Measurements from ENCODE around the gene DNAJC30. TPM values are rescaled to one million over a fixed set of nuclear protein-coding genes. Genes with fewer than 3 reads are reported as not detected.
A peak's percentile ranks its signal among the peaks of the same experiment; 100 is the strongest.
"Not testable (repeated sequence)": the region's sequence is repeated elsewhere in the genome, so short reads cannot be mapped to it uniquely, and the experiment has no call there.

DNAJC30 gene
- total RNA-seq, 1 experiment from 2014 or later = 2.7 TPM

DNA sequence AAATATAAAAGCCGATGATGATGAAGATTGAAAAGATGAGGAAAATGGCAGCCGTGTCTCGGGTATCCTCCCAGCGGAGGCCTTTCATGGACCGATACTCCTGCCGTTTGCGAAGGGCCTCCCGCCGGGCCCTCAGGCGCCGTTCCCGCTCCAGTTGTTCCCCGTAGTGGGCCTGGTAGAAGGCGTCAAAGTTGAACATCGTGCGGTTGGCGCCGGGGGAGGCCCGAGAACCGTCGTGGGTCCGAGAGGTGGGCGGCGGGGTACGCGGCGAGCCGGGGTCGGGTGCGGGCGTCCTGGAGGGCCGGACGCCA is 553 bp downstream of the DNAJC30 start:
- no peak for DNase-seq (ENCODE audit: low spot score)

DNA sequence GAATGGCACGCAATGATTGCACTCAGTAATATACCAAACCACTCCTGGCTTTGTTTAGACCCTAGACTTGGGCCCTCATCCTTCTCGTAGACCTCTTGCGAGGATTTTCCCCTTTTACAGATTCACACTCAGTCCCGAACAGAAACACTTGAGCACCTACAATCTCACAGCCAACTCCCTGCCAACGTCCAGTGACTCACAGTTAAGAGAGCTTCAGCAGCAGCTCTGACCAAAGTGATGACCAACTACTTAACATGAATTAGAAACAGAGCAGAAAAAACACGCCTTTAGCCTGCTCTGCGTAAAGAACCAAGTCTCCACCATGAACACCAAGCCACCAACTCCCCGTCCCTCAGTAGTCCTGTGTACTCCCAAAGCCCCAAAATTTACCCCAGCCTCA is 2.2 kb downstream of the DNAJC30 start:
- DNase-seq (ENCODE audit: low spot score) = no peak

- no peak for DNase-seq (ENCODE audit: low spot score)
These were observed 2.8 kb downstream of the DNAJC30 start for GRCh38 chr7:73680501-73680900.

DNA sequence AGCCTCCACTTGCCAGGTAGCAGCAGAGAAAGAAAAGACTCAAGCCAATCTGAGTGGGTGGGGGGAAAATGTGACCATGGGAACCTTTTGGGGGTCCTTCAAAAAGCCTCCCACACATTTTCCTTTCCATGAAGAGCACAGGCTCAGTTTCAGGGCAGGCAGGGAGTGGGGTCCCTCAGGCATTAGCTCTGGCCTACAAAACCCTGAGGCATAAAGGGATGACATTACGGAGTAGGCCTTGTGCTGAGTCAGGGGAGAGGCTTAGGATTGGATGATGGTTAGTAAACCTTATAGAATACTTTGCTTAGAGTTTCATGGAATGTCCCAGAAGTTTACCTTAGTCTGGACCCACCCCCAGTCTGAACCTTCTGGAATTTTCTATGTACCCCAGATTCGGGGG is 3.5 kb downstream of the DNAJC30 start:
- no peak for DNase-seq (ENCODE audit: low spot score)

- no peak for DNase-seq (ENCODE audit: low spot score)
These were observed 4.4 kb downstream of the DNAJC30 start for GRCh38 chr7:73678862-73679261.

GRCh38 chr7:73676062-73676461 is 7.2 kb downstream of the DNAJC30 start:
- DNase-seq (ENCODE audit: low spot score) = not testable (repeated sequence)

- DNase-seq (ENCODE audit: low spot score) = no peak
These were observed 8.7 kb downstream of the DNAJC30 start for GRCh38 chr7:73674468-73675124.

DNA sequence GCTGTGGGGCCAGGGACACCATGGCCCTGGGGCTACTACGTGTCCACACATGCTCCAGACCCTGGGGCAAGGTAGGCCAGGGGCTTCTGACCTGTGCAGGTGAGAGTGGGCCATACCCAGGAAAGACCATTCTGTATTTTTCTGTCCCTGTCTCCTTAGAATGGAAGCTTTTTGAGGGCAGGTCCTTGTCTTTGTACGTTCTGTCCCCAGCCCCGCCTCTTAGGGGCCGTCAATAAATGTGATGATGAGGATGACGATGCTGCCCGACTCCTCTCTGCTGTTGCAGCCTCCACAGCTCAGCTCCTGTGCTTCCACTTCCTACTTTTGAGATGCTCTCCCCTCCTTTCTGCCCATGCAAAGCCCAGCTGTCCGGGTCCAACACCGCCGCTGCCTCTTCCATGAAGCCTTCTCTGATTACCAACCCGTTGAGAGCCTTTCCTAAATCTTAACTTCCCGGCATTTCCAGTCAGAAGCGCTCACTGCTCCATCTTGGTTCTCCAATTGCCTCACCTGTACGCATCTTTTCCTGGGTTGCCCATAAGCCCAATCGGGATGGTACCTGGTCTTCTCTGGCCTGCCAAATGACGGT is 11.3 kb downstream of the DNAJC30 start:
- no peak for DNase-seq (ENCODE audit: low spot score)

GRCh38 chr7:73671322-73671661 is 12.0 kb downstream of the DNAJC30 start:
- DNase-seq (ENCODE audit: low spot score) = no peak

GRCh38 chr7:73669858-73670385 is 13.3 kb downstream of the DNAJC30 start:
- DNase-seq (ENCODE audit: low spot score) = no peak

DNA sequence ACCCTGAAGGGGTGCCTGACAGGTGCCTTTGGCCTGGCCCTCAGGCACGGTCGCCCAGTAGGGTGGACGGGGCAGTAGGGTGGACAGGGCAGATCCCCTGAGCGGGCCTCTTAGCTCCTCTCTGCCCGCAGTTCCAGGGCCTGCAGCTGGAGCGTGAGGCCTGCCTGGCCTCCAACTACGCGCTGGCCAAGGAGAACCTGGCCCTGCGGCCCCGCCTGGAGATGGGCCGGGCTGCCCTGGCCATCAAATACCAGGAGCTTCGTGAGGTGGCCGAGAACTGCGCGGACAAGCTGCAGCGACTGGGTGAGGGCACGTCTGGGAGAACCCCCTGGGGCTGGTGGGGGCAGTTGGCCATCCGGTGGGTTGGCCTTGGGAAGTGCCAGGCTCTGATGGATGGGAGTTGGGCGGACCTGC is 14.0 kb downstream of the DNAJC30 start:
- no peak for DNase-seq (ENCODE audit: low spot score)

GRCh38 chr7:73668886-73669230 is 14.4 kb downstream of the DNAJC30 start:
- no peak for DNase-seq (ENCODE audit: low spot score)

DNA sequence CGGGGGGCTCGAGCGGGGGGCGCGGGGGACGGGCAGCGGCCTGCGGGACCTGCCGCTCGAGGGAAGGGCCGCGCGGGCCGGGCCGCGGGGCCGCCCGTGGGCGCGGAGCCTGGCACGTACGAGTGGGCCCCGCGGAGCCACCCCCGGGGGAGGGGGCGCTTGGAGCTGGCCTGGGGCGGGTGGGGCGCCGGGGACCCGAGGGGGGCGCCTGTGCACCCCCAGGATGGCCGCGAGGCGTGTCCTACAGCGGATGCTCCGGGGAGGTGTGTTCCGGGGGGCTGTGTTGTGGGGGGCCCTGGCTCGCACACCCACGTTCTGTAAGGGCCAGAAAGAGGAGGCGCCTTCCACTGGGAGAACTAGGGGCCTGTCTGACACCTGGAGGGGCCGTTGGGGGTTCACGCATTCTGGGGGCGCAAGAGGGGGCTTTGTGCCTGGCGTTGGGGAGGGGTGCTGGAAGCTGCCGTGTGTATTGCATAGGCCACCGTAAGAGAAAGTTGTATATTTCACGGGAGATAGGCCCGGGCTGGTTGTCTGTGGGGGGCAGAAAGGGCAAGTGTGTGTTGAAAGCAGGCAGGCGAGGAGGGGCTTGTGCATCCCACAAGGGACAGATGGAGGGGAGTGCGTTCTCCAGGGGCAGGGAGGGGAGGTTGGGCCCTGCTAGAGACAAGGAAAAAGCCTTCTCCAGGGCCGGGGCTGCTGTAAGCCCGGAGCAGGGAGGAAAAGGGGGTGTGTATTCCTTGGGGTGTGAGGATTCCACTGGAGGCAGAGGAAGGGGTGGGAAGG is 15.0 kb downstream of the DNAJC30 start:
- no peak for DNase-seq (ENCODE audit: low spot score)

DNA sequence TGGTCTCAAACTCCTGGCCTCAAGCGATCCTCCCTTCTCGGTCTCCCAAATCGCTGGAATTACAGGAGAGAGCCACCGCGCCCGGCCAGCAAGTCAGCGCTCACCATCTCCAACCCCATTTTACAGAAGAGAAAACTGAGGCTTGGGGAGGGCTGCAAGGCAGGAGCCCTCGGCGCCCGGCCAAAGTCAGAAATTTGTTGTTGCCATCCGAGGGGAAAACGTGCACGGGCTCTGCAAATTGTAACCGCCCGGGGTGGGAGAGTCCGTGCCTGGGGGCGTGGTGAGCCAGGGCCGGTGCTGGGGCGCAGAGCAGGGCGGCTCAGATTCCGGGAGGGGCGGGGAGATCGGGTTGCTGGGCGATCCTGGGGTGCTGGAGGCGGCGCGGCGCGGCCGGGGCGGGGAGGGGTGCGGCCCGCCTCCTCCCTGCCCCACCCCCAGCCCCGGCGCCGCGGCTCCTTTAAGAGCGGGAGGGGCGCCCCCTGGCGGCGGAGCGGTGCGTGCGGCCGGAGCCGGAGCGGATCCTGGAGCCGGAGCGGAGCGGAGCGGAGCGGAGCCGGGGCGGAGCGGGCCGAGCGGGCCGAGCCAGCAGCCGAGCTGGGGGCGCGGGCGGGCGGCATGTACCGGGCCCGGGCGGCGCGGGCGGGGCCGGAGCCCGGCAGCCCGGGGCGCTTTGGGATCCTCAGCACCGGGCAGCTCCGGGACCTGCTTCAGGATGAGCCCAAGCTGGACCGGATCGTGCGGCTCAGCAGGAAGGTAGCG is 15.7 kb downstream of the DNAJC30 start, which contains the start of gene VPS37D:
Gene VPS37D, plus strand, starts transcription at position 488 of the 759 bp plus-strand sequence. Its CDS starts 128 bp downstream, at position 616.
- peak; percentile 81 for DNase-seq (ENCODE audit: low spot score)

- no peak for DNase-seq (ENCODE audit: low spot score)
These were observed 20.2 kb downstream of the DNAJC30 start for GRCh38 chr7:73663033-73663432.

DNA sequence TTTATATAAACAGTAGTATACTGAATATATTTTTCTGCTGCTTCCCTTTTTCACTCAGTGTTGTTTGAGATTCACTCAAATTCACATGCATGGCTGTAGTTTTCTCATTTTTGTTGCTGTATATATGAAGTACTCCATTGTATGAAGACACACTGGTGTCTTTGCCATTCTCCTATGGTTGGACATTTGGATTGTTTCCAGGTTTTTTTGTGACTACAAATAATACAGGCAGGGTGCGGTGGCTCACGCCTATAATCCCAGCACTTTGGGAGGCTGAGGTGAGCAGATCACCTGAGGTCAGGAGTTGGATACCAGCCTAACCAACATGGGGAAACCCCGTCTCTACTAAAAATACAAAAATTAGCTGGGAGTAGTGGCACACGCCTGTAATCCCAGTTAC is 22.7 kb downstream of the DNAJC30 start:
- DNase-seq (ENCODE audit: low spot score) = not testable (repeated sequence)

- no peak for DNase-seq (ENCODE audit: low spot score)
These were observed 23.3 kb downstream of the DNAJC30 start for GRCh38 chr7:73659983-73660382.

DNA sequence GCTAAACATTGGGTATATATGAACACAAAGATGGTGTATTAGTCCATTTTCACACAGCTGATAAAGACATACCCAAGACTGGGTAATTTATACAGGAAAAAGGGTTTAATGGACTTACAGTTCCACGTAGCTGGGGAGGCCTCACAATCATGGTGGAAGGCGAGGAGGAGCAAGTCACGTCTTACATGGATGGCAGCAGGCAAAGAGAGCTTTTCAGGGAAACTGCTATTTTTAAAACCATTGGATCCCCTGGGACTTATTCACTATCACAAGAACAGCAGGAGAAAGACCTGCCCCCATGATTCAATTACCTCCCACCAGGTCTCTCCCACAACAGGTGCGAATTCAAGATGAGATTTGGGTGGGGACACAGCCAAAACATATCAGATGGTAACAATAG is 27.9 kb downstream of the DNAJC30 start:
- not testable (repeated sequence) for DNase-seq (ENCODE audit: low spot score)

DNA sequence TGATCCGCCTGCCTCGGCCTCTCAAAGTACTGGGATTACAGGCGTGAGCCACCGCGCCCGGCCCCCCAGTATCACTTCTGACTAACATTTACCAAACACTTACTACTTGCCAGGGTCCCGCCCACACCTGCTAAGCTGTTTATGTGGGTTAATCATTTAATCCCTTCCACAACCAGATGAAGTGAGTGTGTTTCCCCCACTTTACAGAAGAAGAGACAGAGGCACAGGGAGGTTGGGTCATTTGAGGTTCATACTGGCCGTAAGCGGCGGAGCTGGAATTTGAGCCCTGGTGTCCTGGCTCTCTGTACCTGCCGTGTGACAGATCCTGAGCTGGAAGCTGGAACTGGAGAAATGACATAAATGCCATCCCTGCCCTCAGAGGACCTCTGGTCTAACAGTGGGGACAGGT is 30.7 kb downstream of the DNAJC30 start:
- no peak for DNase-seq (ENCODE audit: low spot score)

DNA sequence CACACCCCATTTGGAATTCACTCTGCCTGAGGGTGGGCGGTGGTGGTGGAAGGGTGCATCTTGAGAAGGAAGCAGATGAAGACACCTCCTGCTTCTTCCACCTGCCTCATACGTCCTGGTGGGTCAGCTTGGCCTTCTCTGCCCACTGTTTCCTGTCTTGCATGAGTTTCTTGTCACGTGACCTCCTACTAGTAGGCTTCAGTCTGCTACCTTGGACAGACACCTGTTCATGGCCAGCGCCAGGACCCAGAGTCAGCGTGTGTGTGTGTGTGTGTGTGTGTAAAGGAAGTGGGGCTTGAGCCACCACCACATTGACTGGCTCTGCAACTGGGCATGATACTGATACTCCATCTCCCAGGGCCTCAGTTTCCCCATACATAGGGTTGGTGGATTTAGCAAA is 32.7 kb downstream of the DNAJC30 start:
- no peak for DNase-seq (ENCODE audit: low spot score)

DNA sequence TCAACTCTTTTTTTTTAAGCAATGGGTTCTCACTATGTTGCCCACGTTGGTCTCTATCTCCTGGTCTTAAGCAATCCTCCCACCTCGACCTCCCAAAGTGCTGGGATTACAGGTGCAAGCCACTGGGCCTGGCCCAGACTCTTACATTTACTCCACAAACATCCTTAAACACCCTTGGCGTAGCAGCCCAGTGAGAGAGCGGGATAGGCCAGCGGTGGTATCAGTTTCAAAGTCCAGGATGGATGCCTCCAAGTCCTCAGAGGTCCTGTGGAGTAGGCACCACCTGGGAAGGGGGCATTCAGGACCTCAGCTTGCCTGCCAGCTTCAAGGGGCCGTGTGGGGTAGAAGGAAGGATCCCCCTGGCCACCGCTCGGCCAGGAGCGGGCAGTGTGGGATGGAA is 33.7 kb downstream of the DNAJC30 start:
- DNase-seq (ENCODE audit: low spot score) = no peak

GRCh38 chr7:73648593-73649332 is 34.5 kb downstream of the DNAJC30 start:
- no peak for DNase-seq (ENCODE audit: low spot score)
